Keratinocyte (primary cell): ENCODE measurements around the gene HLA-E. TPM values are rescaled to one million over a fixed set of nuclear protein-coding genes. Genes with fewer than 3 reads are reported as not detected.

ENCODE experiments used
- DNase-seq: peaks from one replicate; pipeline ENCODE4 v3.0.0-alpha.2; 2011; ENCODE audit warnings: low read depth, missing footprints, low spot score
- FAIRE-seq: peaks from 2 replicates; lab custom pipeline; 2011; peaks lifted over from hg19 to GRCh38; lab: Jason Lieb, UNC
- H2AFZ ChIP-seq: 2 replicates; pipeline ENCODE4 v1.6.0; 2012; ENCODE audit warnings: low read length, control low read depth, inconsistent platforms; ENCODE audit not compliant: control insufficient read depth
- H3K27ac ChIP-seq: 2 replicates; pipeline ENCODE4 v1.5.1; 2011; ENCODE audit warnings: low read length; ENCODE audit not compliant: control insufficient read depth, insufficient read depth
- H3K27me3 ChIP-seq: 3 replicates; pipeline ENCODE4 v1.6.0; 2011; ENCODE audit warnings: low read length; ENCODE audit not compliant: control insufficient read depth, insufficient read depth; ENCODE audit errors: extremely low read depth
- H3K36me3 ChIP-seq, 2 experiments: 2 replicates in 1 of 2; 3 replicates in 1 of 2; pipeline ENCODE4 v1.5.1; 2011; ENCODE audit warnings: low read length in 2 of 2, mild to moderate bottlenecking in 1 of 2; ENCODE audit not compliant: control insufficient read depth in 2 of 2, insufficient read depth in 2 of 2; ENCODE audit errors: extremely low read depth in 1 of 2
- H3K4me1 ChIP-seq: 3 replicates; pipeline ENCODE4 v1.5.1; 2011; ENCODE audit warnings: low read length; ENCODE audit not compliant: control insufficient read depth, insufficient read depth; ENCODE audit errors: extremely low read depth
- H3K4me2 ChIP-seq: 3 replicates; pipeline ENCODE4 v1.6.0; 2011; ENCODE audit warnings: low read depth, low read length; ENCODE audit not compliant: control insufficient read depth, insufficient read depth; ENCODE audit errors: extremely low read depth
- H3K4me3 ChIP-seq, 3 experiments: fragments of 200-600 bp in 1 of 3; sonication (generic) in 1 of 3; 2 replicates in 2 of 3; 3 replicates in 1 of 3; pipeline ENCODE4 v1.5.1; 2011 to 2016; ENCODE audit warnings: low read length in 3 of 3, mild to moderate bottlenecking in 3 of 3, control low read depth in 2 of 3, inconsistent platforms in 1 of 3, low read depth in 1 of 3, mixed read lengths in 1 of 3, mixed run types in 1 of 3, moderate library complexity in 1 of 3; ENCODE audit not compliant: control insufficient read depth in 2 of 3, insufficient read depth in 2 of 3; ENCODE audit errors: extremely low read depth in 1 of 3
- H3K79me2 ChIP-seq: 2 replicates; pipeline ENCODE4 v1.6.0; 2012; ENCODE audit warnings: low read length; ENCODE audit not compliant: control insufficient read depth, insufficient read depth
- H3K9ac ChIP-seq: 3 replicates; pipeline ENCODE4 v1.6.0; 2011; ENCODE audit warnings: low read length; ENCODE audit not compliant: control insufficient read depth, insufficient read depth; ENCODE audit errors: extremely low read depth
- H3K9me1 ChIP-seq: 3 replicates; pipeline ENCODE4 v1.6.0; 2011; ENCODE audit warnings: low read length; ENCODE audit not compliant: control insufficient read depth, insufficient read depth; ENCODE audit errors: extremely low read depth
- H3K9me3 ChIP-seq: 2 replicates; pipeline ENCODE4 v1.5.1; 2012; ENCODE audit warnings: low read depth, low read length; ENCODE audit not compliant: control insufficient read depth
- H4K20me1 ChIP-seq: 3 replicates; pipeline ENCODE4 v1.6.0; 2011; ENCODE audit warnings: low read length; ENCODE audit not compliant: control insufficient read depth, insufficient read depth; ENCODE audit errors: extremely low read depth
- EZH2 ChIP-seq: IDR thresholded peaks from one replicate; pipeline ENCODE4 v1.6.1; 2012; ENCODE audit warnings: inconsistent platforms, mild to moderate bottlenecking, low read length, moderate library complexity
- dilution Hi-C: fragments of 300-500 bp; cut with MboI; formaldehyde crosslinking; loops from one replicate; pipeline ENCODE4 v1.7.0; 2020; ENCODE audit warnings: low sequenced_read_pairs; ENCODE audit not compliant: extremely low pct_ligation_motif_present
- polyA plus RNA-seq, 5 experiments: library from polyadenylated mRNA; depleted of rRNA in 3 of 5; stranded (reverse) in 3 of 5; stranded (forward) in 1 of 5; unstranded in 1 of 5; fragments of >200 nt; gene quantifications; 1 replicate in 1 of 5; 2 replicates in 3 of 5; 3 replicates in 1 of 5; pipeline versions ENCODE4 v1.2.1 to v1.2.3, GENCODE V29; 2011 to 2012; ENCODE audit warnings: missing spikeins in 2 of 5, low read depth in 1 of 5, low replicate concordance in 1 of 5
- TF ChIP-seq, protein P1 (sequence below), 3 experiments: IDR thresholded peaks in 1 of 3; conservative IDR thresholded peaks in 1 of 3; optimal IDR thresholded peaks in 1 of 3; 2 replicates in 2 of 3; 3 replicates in 1 of 3; pipeline versions ENCODE3 to v1.5.1; 2011; ENCODE audit warnings: low read length in 3 of 3, mild to moderate bottlenecking in 3 of 3, moderate library complexity in 2 of 3, control low read depth in 1 of 3, inconsistent platforms in 1 of 3; ENCODE audit not compliant: insufficient read depth in 2 of 3; ENCODE audit errors: extremely low read depth in 1 of 3

The HLA-E gene
- polyA plus RNA-seq, 1 donor (not counting 4 experiments of a cell fraction or from before 2014, with no cell fraction given) = 108 TPM

DNA sequence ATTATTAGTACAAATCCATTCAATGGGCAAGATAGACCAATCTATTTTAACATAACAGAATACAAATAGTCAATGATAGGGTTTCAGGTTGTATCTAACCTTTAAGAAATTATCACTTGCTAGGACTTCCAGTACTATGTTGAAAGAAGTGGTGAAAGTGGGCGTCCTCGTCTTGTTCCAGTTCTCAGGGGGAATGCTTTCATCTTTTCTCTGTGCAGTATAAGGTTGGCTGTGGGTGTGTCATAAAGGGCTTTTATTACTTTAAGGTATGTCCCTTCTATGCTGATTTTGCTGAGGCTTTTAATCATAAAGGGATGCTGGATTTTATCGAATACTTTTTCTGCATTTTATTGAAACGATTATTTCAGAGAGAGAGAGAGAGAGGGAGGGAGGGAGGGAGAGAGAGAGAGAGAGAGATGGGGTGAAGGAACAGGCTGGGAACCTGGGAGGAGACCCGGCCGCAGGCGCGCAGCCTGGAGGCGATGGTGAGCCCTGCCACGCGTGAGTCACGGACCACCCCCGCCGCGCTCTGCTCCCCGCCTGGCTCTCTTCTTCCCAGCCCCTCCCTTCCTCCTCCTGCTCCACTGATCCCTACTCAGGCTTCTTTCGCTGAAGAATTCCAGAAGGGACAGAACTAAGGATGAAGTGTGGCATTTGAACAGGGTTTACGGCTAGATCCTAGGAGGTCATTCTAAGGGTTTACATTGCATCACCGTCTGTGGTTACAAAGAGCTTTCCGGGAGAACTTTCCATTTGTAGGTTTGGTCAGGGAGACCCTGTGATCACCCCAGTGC is 45.5 kb upstream of the HLA-E start:
- no peak for FAIRE-seq
- H4K20me1 ChIP-seq = no peaks in the 10 kb centered on the region

DNA sequence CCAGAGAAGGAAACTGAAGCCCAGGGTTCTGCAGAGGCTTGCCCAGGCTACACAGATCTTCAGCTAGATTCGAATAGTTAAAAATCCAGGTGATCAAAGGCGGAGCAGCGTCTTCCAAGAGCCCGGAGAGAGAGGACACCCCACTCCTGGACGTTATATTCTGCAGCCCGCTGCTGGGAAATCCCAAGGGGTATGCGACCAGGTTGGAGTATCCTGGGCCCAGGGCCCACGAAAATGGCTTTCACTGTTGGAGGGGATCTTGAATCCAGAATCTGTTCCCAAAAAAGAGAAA is 44.9 kb upstream of the HLA-E start:
- FAIRE-seq = no peak
- dilution Hi-C loops = no loop called here
- H3K4me3 ChIP-seq = peak overlapping the region in 1 of 3 experiments; percentile 29

More for the DNA sequence above, 45.5 kb upstream of the HLA-E start:
- dilution Hi-C loops = no loop called here
- H3K27ac ChIP-seq = no peak overlapping the region
- H3K27me3 ChIP-seq = peaks cover 59% of the 10 kb centered on the region
- H3K9ac ChIP-seq = no peak overlapping the region
- no peak for DNase-seq
- H3K4me1 ChIP-seq = peaks cover 7% of the 10 kb centered on the region
- H3K9me1 ChIP-seq = no peaks in the 10 kb centered on the region
- no peaks in the 10 kb centered on the region for H3K36me3 ChIP-seq
- peak overlapping the region in 1 of 3 experiments; percentile 29 for H3K4me3 ChIP-seq
- H3K9me3 ChIP-seq = no peaks in the 10 kb centered on the region
- peak overlapping the region; percentile 37 for H2AFZ ChIP-seq
- TF ChIP-seq EZH2 = peak; percentile 17
- TF ChIP-seq, protein P1, sequence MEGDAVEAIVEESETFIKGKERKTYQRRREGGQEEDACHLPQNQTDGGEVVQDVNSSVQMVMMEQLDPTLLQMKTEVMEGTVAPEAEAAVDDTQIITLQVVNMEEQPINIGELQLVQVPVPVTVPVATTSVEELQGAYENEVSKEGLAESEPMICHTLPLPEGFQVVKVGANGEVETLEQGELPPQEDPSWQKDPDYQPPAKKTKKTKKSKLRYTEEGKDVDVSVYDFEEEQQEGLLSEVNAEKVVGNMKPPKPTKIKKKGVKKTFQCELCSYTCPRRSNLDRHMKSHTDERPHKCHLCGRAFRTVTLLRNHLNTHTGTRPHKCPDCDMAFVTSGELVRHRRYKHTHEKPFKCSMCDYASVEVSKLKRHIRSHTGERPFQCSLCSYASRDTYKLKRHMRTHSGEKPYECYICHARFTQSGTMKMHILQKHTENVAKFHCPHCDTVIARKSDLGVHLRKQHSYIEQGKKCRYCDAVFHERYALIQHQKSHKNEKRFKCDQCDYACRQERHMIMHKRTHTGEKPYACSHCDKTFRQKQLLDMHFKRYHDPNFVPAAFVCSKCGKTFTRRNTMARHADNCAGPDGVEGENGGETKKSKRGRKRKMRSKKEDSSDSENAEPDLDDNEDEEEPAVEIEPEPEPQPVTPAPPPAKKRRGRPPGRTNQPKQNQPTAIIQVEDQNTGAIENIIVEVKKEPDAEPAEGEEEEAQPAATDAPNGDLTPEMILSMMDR (optimal IDR thresholded peaks at IDR 0.05 in 1 of 3, IDR thresholded peaks at IDR 0.05 in 1 of 3, conservative IDR thresholded peaks at IDR 0.05 in 1 of 3; ENCODE audit: extremely low read depth in 1 of 3, insufficient read depth in 2 of 3, low read length in 3 of 3) = no peak
- peak overlapping the region; percentile 67 for H3K4me2 ChIP-seq
- H3K79me2 ChIP-seq = no peaks in the 10 kb centered on the region

More for the DNA sequence above, 44.9 kb upstream of the HLA-E start:
- Histone ChIP-seq H3K27me3 (peaks cover 63% of the 10 kb centered on the region), H3K9ac (no peak overlapping the region), H3K79me2 (no peaks in the 10 kb centered on the region), H3K27ac (no peak overlapping the region), H3K4me2 (peak overlapping the region; percentile 67), H3K9me3 (no peaks in the 10 kb centered on the region), H3K4me1 (peaks cover 7% of the 10 kb centered on the region), H3K36me3 (no peaks in the 10 kb centered on the region), H2AFZ (peak overlapping the region; percentile 37), H3K9me1 (no peaks in the 10 kb centered on the region), H4K20me1 (no peaks in the 10 kb centered on the region)
- DNase-seq = no peak
- TF ChIP-seq, protein P1 (optimal IDR thresholded peaks at IDR 0.05 in 1 of 3, IDR thresholded peaks at IDR 0.05 in 1 of 3, conservative IDR thresholded peaks at IDR 0.05 in 1 of 3; ENCODE audit: extremely low read depth in 1 of 3, insufficient read depth in 2 of 3, low read length in 3 of 3) = no peak
- TF ChIP-seq EZH2 = no peak
